Measurements from ENCODE around the gene SYPL2.
A peak's percentile ranks its signal among the peaks of the same experiment; 100 is the strongest.

SYPL2 gene

GRCh38 chr1:109492779-109493178, 26.4 kb downstream of the SYPL2 start:
- no peak for DNase-seq (ENCODE audit: low spot score)

GRCh38 chr1:109493227-109493626, 26.9 kb downstream of the SYPL2 start:
- no peak for DNase-seq (ENCODE audit: low spot score)

GRCh38 chr1:109493805-109494539, 27.6 kb downstream of the SYPL2 start, which contains the start of gene CYB561D1:
Gene CYB561D1, plus strand, starts transcription at chr1:109494094. Its CDS starts 46 bp downstream, at chr1:109494140.
- DNase-seq (ENCODE audit: low spot score) = peak; percentile 89

- DNase-seq (ENCODE audit: low spot score) = no peak
These were observed 29.4 kb downstream of the SYPL2 start for GRCh38 chr1:109495738-109496137.

- no peak for DNase-seq (ENCODE audit: low spot score)
These were observed 31.3 kb downstream of the SYPL2 start for GRCh38 chr1:109497449-109498160.

- DNase-seq (ENCODE audit: low spot score) = no peak
These were observed 31.9 kb downstream of the SYPL2 start for GRCh38 chr1:109498161-109498801.

- no peak for DNase-seq (ENCODE audit: low spot score)
These were observed 32.7 kb downstream of the SYPL2 start for GRCh38 chr1:109499081-109499480.

- DNase-seq (ENCODE audit: low spot score) = peak; percentile 33
These were observed 33.6 kb downstream of the SYPL2 start for GRCh38 chr1:109499661-109500536.

- no peak for DNase-seq (ENCODE audit: low spot score)
These were observed 34.6 kb downstream of the SYPL2 start for GRCh38 chr1:109500941-109501381.

- DNase-seq (ENCODE audit: low spot score) = no peak
These were observed 35.5 kb downstream of the SYPL2 start for GRCh38 chr1:109501644-109502363.

GRCh38 chr1:109502364-109502851, 36.1 kb downstream of the SYPL2 start:
- no peak for DNase-seq (ENCODE audit: low spot score)

GRCh38 chr1:109503935-109504334, 37.6 kb downstream of the SYPL2 start:
- DNase-seq (ENCODE audit: low spot score) = no peak

- DNase-seq (ENCODE audit: low spot score) = no peak
These were observed 38.6 kb downstream of the SYPL2 start for GRCh38 chr1:109504974-109505373.

GRCh38 chr1:109508001-109508872, 41.9 kb downstream of the SYPL2 start:
- no peak for DNase-seq (ENCODE audit: low spot score)

- DNase-seq (ENCODE audit: low spot score) = no peak
These were observed 42.5 kb downstream of the SYPL2 start for GRCh38 chr1:109508873-109509175.

GRCh38 chr1:109509176-109510134, 43.1 kb downstream of the SYPL2 start, which contains the start of gene AMIGO1:
Gene AMIGO1, minus strand, starts transcription at chr1:109509727. Its CDS starts 815 bp downstream, at chr1:109508912.
- DNase-seq (ENCODE audit: low spot score) = no peak

- no peak for DNase-seq (ENCODE audit: low spot score)
These were observed 46.9 kb downstream of the SYPL2 start for GRCh38 chr1:109513110-109513710.

- no peak for DNase-seq (ENCODE audit: low spot score)
These were observed 48.5 kb downstream of the SYPL2 start for GRCh38 chr1:109514846-109515245.
